WI38 (cell line): Measurements from ENCODE around the gene KRT73.

ENCODE experiments used
- H3K4me3 ChIP-seq: 2 replicates; pipeline ENCODE4 v1.5.1; 2011; ENCODE audit warnings: low read depth, mild to moderate bottlenecking, control low read depth, low read length
- CTCF ChIP-seq: IDR thresholded peaks from 2 replicates; pipeline ENCODE4 v1.5.1; 2012; ENCODE audit warnings: low read depth, mild to moderate bottlenecking, control low read depth, low read length

Gene KRT73

GRCh38 chr12:52646613-52647012, 28.3 kb upstream of the KRT73 start:
- TF ChIP-seq CTCF, result no peak
- no peak overlapping the region for H3K4me3 ChIP-seq

- no peak overlapping the region for H3K4me3 ChIP-seq
- TF ChIP-seq CTCF, result no peak
Measured at GRCh38 chr12:52645982-52646381, 27.6 kb upstream of the KRT73 start.

- no peak for TF ChIP-seq CTCF
- no peak overlapping the region for H3K4me3 ChIP-seq
Measured at GRCh38 chr12:52645120-52645761, 26.9 kb upstream of the KRT73 start.

DNA sequence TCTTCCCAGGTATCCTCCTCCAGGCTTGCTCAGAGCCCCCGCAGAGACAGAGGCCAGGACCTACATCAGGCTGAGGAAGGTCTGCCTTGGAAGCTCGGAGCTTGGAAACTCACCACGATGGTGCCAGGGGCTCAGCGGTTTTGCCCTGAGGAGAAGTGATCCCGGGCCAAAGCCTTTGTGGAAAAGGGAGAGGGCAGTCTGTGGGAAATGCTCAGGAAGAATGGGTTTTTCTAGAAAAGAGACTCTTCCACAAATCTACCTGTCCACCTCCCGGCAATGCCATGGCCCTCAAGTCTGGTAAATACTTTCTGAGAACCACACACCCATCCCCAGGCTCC, 25.7 kb upstream of the KRT73 start:
- no peak for TF ChIP-seq CTCF
- H3K4me3 ChIP-seq, result no peak overlapping the region

DNA sequence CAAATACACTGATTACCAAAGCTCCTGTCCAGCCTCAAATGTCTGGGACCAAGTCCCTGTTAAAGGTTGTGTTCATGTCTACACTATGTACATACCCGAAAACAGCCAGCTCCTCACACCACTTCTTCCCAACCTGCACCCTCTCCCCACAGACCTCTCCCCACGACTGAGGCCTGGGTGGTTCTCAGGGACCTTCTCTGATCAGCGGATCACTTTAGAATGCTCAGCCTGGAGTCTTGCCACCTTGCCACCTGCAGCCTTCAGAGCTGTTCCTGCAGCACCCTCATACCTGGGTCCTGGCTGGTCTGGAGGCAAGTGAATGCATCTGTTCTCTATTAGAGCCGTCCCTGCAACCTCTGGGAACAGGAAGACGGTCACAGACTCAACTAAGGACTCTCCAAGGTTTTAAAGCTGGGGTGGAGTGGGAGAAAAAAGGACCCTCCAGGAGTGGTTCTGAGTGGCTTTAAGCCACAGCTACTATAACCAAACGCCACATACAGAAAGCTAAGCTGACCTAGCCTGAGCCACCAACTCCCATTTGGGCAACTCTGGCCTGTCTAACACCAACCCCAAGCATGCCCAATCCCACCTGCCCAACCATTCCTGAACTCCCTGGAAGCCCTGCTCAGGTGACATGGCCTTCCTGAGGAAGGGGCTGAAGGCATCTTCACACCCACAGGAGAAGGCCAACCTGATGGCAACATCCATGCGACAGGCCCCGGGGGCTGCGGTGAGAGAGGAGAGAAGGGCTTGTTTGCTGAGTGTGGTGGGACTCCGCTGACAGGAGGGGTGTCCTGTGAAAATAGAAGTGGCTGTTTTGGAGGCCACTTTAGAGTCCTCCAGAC, 25.1 kb upstream of the KRT73 start:
- TF ChIP-seq CTCF, result no peak
- no peak overlapping the region for H3K4me3 ChIP-seq

GRCh38 chr12:52641468-52641867, 23.1 kb upstream of the KRT73 start:
- no peak overlapping the region for H3K4me3 ChIP-seq
- TF ChIP-seq CTCF, result no peak

DNA sequence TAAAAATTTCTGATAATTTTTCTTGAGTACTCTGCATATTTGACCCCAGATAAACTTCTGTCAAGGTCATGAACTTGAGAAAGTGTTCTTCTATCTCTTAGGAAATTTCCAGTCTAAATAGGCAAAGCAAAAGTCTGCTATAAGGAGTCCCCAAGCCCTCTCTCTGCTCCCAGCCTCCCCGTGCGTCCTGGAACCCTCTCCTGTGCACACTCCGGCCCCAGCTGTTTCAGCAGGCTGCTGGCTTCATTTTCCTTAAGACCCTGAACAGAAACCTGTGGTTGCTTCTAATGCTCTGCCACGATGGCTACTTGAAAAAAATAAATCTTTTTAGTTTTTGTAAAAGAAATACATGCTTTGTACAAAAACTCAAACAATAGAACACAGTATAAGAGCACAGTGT, 18.9 kb upstream of the KRT73 start:
- no peak overlapping the region for H3K4me3 ChIP-seq
- TF ChIP-seq CTCF, result no peak
